Liver (tissue), 9 donors: ENCODE data around the gene NUDT14. TPM values are rescaled to one million over a fixed set of nuclear protein-coding genes. Genes with fewer than 3 reads are reported as not detected.

Experiments
- DNase-seq: peaks from one replicate; pipeline ENCODE4 v3.0.0-alpha.2; 2017; ENCODE audit warnings: low spot score
- H3K27ac ChIP-seq, 2 donors: one replicate each; pipeline ENCODE4 v1.7.0; 2013; ENCODE audit warnings: inconsistent platforms in 2 of 2, low read length in 2 of 2, control low read depth in 1 of 2, low read depth in 1 of 2, mild to moderate bottlenecking in 1 of 2
- H3K27me3 ChIP-seq, 4 donors: one replicate each; pipeline versions ENCODE4 v1.6.1 to v1.7.0; 2013; ENCODE audit warnings: low read length in 3 of 4, inconsistent platforms in 1 of 4, mild to moderate bottlenecking in 1 of 4, moderate library complexity in 1 of 4; ENCODE audit not compliant: control insufficient read depth in 4 of 4, insufficient read depth in 4 of 4
- H3K36me3 ChIP-seq, 4 donors: one replicate each; pipeline versions ENCODE4 v1.6.1 to v1.7.0; 2013; ENCODE audit warnings: low read length in 3 of 4, mild to moderate bottlenecking in 3 of 4, low read depth in 1 of 4, moderate library complexity in 1 of 4; ENCODE audit not compliant: control insufficient read depth in 4 of 4, insufficient read depth in 3 of 4
- H3K4me1 ChIP-seq, 4 donors: one replicate each; pipeline versions ENCODE4 v1.6.1 to v1.7.0; 2013; ENCODE audit warnings: low read length in 3 of 4, mild to moderate bottlenecking in 3 of 4, moderate library complexity in 1 of 4; ENCODE audit not compliant: control insufficient read depth in 4 of 4, insufficient read depth in 4 of 4
- H3K4me3 ChIP-seq, 3 donors: one replicate each; pipeline versions ENCODE4 v1.6.1 to v1.7.0; 2013; ENCODE audit warnings: low read length in 3 of 3, control low read depth in 1 of 3, low read depth in 1 of 3, mild to moderate bottlenecking in 1 of 3
- H3K9ac ChIP-seq, 2 donors: one replicate each; pipeline ENCODE4 v1.7.0; 2013; ENCODE audit warnings: low read length in 2 of 2, mild to moderate bottlenecking in 2 of 2, moderate library complexity in 2 of 2, control low read depth in 1 of 2, low read depth in 1 of 2
- H3K9me3 ChIP-seq, 4 donors: one replicate each; pipeline versions ENCODE4 v1.6.1 to v1.7.0; 2013; ENCODE audit warnings: low read length in 3 of 4; ENCODE audit not compliant: control insufficient read depth in 4 of 4
- EGR1 ChIP-seq, 2 donors: IDR thresholded peaks; 2 replicates each; pipeline ENCODE4 v1.6.1; 2016 to 2018; ENCODE audit warnings: antibody characterized with exemption in 2 of 2, low read depth in 2 of 2
- FOXA1 ChIP-seq: IDR thresholded peaks from 2 replicates; pipeline ENCODE4 v1.6.1; 2016; ENCODE audit warnings: antibody characterized with exemption
- FOXA2 ChIP-seq: IDR thresholded peaks from 2 replicates; pipeline ENCODE4 v1.6.1; 2016; ENCODE audit warnings: antibody characterized with exemption
- GABPA ChIP-seq, 2 donors: IDR thresholded peaks in 1 of 2; conservative IDR thresholded peaks in 1 of 2; 2 replicates each; pipeline ENCODE4 v1.6.1; 2016; ENCODE audit warnings: antibody characterized with exemption in 2 of 2, mild to moderate bottlenecking in 1 of 2, moderate library complexity in 1 of 2
- HNF4A ChIP-seq, 2 donors: conservative IDR thresholded peaks; 2 replicates each; pipeline ENCODE4 v1.6.1; 2016; ENCODE audit warnings: antibody characterized with exemption in 2 of 2, mild to moderate bottlenecking in 2 of 2
- HNF4G ChIP-seq: IDR thresholded peaks from 2 replicates; pipeline ENCODE4 v1.6.1; 2016; ENCODE audit warnings: antibody characterized with exemption
- JUND ChIP-seq, 2 donors: IDR thresholded peaks; 2 replicates each; pipeline ENCODE4 v1.6.1; 2016; ENCODE audit warnings: antibody characterized with exemption in 2 of 2
- NR2F2 ChIP-seq: IDR thresholded peaks from 2 replicates; pipeline ENCODE4 v1.6.1; 2016; ENCODE audit warnings: antibody characterized with exemption
- RAD21 ChIP-seq, 2 donors: IDR thresholded peaks; 2 replicates each; pipeline ENCODE4 v1.6.1; 2016; ENCODE audit warnings: antibody characterized with exemption in 2 of 2, mild to moderate bottlenecking in 2 of 2
- RXRA ChIP-seq, 2 donors: IDR thresholded peaks; 2 replicates each; pipeline ENCODE4 v1.6.1; 2017 to 2018; ENCODE audit warnings: antibody characterized with exemption in 2 of 2, mild to moderate bottlenecking in 1 of 2
- SP1 ChIP-seq: IDR thresholded peaks from 2 replicates; pipeline ENCODE4 v1.6.1; 2018; ENCODE audit warnings: antibody characterized with exemption, mild to moderate bottlenecking
- TAF1 ChIP-seq: conservative IDR thresholded peaks from 2 replicates; pipeline ENCODE4 v1.6.1; 2016; ENCODE audit warnings: antibody characterized with exemption, mild to moderate bottlenecking
- YY1 ChIP-seq: IDR thresholded peaks from 2 replicates; pipeline ENCODE4 v1.6.1; 2016; ENCODE audit warnings: antibody characterized with exemption, mild to moderate bottlenecking
- ZBTB33 ChIP-seq: IDR thresholded peaks from 2 replicates; pipeline ENCODE4 v1.6.1; 2016; ENCODE audit warnings: antibody characterized with exemption
- WGBS: extraction: QIAGEN DNeasy Blood & Tissue Kit; methylation state at CpG from one replicate; pipeline ENCODE4 v1.1.7; 2013; 5-methylcytosine and 5-hydroxymethylcytosine counted together
- polyA plus RNA-seq, 2 donors: library from polyadenylated mRNA; stranded (reverse) in 1 of 2; unstranded in 1 of 2; fragments of 200-250 nt in 1 of 2; fragments of >200 nt in 1 of 2; fragmentation: Nextera tagmentation in 1 of 2; extraction: Ambion mirVana in 1 of 2; gene quantifications; one replicate each; pipeline versions ENCODE4 v1.2.1 to v1.2.3, GENCODE V29; 2013 to 2015
- total RNA-seq, 2 donors: library from RNA; depleted of rRNA; stranded (reverse); fragments of >200 nt; gene quantifications; one replicate each; pipeline ENCODE4 v1.2.3, GENCODE V29; 2014
- TF ChIP-seq, protein P1 (sequence below): IDR thresholded peaks from 2 replicates; pipeline ENCODE4 v1.6.1; 2016; ENCODE audit warnings: antibody characterized with exemption
- TF ChIP-seq, protein P2 (sequence below): fragments of 150-350 bp; IDR thresholded peaks from 2 replicates; pipeline ENCODE4 v1.5.1; 2017; ENCODE audit warnings: improper control_type of control experiment, low read depth, low read length; ENCODE audit not compliant: missing input control
- TF ChIP-seq, protein P3 (sequence below): IDR thresholded peaks from 2 replicates; pipeline ENCODE4 v1.6.1; 2016; ENCODE audit warnings: antibody characterized with exemption, mild to moderate bottlenecking
- TF ChIP-seq, protein P4 (sequence below): IDR thresholded peaks from 2 replicates; pipeline ENCODE4 v1.6.1; 2016; ENCODE audit warnings: antibody characterized with exemption
- donor health status: healthy.
- donor health status: healthy.
- donor health status: healthy.
- donor health status: healthy.
- donor health status: healthy.

NUDT14 gene
- total and polyA plus RNA-seq, 4 donors = 3.8 to 24.2 (median 8.0) TPM

DNA sequence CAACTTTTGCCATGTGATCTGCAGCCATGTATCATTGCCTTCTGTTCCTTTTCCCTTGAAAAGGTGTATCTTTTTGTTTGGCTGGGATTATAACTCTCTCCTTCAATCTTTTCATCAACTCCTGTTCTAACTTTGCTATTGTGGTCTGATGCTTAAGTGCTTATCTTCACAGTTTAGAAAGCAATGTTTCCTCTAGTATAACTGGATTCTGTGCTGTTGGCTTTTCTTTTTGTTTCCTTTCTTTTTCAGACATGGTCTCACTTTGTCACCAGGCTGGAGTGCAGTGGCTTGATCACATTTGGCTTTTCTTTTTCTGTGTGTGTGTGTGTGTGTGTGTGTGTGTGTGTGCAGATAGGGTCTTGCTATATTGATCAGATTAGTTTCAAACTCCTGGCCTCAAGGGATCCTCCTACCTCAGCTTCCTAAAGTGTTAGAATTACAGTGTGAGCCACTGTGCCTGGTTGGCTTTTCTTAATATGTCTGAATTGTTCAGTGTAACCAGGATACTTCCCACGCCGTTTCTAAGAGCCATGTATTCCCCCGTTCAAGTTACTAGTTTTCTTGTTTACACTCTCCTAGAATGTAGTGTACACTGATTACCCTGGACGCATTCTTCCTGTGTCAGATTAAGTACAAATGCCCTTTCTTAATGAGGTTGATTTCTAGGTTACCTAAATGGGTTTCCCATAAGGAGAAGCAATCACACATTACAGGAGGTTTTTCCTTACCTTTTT is 48.0 kb downstream of the NUDT14 start:
- H3K4me1 ChIP-seq = no peaks in the 10 kb centered on the region
- H3K27me3 ChIP-seq = no peaks in the 10 kb centered on the region
- DNase-seq = no peak
- no peaks in the 10 kb centered on the region for H3K9me3 ChIP-seq
- H3K9ac ChIP-seq = no peak overlapping the region
- H3K36me3 ChIP-seq = no peaks in the 10 kb centered on the region
- TF ChIP-seq YY1 (no peak), NR2F2 (no peak), FOXA2 (no peak), SP1 (no peak), JUND (IDR thresholded peaks at IDR 0.05) (no peak), FOXA1 (no peak), GABPA (IDR thresholded peaks at IDR 0.05 in 1 of 2, conservative IDR thresholded peaks at IDR 0.05 in 1 of 2) (no peak), HNF4A (conservative IDR thresholded peaks at IDR 0.05) (no peak), TAF1 (no peak), ZBTB33 (no peak), HNF4G (no peak), RAD21 (IDR thresholded peaks at IDR 0.05) (no peak), EGR1 (IDR thresholded peaks at IDR 0.05; ENCODE audit: low read depth in 2 of 2) (no peak), RXRA (IDR thresholded peaks at IDR 0.05) (no peak)
- TF ChIP-seq, protein P1, sequence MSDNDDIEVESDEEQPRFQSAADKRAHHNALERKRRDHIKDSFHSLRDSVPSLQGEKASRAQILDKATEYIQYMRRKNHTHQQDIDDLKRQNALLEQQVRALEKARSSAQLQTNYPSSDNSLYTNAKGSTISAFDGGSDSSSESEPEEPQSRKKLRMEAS = no peak
- TF ChIP-seq, protein P2, sequence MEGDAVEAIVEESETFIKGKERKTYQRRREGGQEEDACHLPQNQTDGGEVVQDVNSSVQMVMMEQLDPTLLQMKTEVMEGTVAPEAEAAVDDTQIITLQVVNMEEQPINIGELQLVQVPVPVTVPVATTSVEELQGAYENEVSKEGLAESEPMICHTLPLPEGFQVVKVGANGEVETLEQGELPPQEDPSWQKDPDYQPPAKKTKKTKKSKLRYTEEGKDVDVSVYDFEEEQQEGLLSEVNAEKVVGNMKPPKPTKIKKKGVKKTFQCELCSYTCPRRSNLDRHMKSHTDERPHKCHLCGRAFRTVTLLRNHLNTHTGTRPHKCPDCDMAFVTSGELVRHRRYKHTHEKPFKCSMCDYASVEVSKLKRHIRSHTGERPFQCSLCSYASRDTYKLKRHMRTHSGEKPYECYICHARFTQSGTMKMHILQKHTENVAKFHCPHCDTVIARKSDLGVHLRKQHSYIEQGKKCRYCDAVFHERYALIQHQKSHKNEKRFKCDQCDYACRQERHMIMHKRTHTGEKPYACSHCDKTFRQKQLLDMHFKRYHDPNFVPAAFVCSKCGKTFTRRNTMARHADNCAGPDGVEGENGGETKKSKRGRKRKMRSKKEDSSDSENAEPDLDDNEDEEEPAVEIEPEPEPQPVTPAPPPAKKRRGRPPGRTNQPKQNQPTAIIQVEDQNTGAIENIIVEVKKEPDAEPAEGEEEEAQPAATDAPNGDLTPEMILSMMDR = no peak
- TF ChIP-seq, protein P3, sequence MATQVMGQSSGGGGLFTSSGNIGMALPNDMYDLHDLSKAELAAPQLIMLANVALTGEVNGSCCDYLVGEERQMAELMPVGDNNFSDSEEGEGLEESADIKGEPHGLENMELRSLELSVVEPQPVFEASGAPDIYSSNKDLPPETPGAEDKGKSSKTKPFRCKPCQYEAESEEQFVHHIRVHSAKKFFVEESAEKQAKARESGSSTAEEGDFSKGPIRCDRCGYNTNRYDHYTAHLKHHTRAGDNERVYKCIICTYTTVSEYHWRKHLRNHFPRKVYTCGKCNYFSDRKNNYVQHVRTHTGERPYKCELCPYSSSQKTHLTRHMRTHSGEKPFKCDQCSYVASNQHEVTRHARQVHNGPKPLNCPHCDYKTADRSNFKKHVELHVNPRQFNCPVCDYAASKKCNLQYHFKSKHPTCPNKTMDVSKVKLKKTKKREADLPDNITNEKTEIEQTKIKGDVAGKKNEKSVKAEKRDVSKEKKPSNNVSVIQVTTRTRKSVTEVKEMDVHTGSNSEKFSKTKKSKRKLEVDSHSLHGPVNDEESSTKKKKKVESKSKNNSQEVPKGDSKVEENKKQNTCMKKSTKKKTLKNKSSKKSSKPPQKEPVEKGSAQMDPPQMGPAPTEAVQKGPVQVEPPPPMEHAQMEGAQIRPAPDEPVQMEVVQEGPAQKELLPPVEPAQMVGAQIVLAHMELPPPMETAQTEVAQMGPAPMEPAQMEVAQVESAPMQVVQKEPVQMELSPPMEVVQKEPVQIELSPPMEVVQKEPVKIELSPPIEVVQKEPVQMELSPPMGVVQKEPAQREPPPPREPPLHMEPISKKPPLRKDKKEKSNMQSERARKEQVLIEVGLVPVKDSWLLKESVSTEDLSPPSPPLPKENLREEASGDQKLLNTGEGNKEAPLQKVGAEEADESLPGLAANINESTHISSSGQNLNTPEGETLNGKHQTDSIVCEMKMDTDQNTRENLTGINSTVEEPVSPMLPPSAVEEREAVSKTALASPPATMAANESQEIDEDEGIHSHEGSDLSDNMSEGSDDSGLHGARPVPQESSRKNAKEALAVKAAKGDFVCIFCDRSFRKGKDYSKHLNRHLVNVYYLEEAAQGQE = no peak
- TF ChIP-seq, protein P4, sequence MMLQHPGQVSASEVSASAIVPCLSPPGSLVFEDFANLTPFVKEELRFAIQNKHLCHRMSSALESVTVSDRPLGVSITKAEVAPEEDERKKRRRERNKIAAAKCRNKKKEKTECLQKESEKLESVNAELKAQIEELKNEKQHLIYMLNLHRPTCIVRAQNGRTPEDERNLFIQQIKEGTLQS = no peak
- no peak overlapping the region for H3K4me3 ChIP-seq
- 62% methylated on average over 4 of the region's 4 CpGs for WGBS
- H3K27ac ChIP-seq = no peak overlapping the region
